Sigmoid colon (tissue), 7 donors: ENCODE measurements around the gene SPEF2. TPM values are rescaled to one million over a fixed set of nuclear protein-coding genes. Genes with fewer than 3 reads are reported as not detected.

Experiments used
- DNase-seq: peaks from one replicate; pipeline ENCODE4 v3.0.0-alpha.2; 2019
- H3K27ac ChIP-seq, 4 donors: fragments of 200-600 bp; sonication (generic); one replicate each; pipeline ENCODE4 v1.5.1; 2016 to 2019; ENCODE audit warnings: mild to moderate bottlenecking in 1 of 4
- H3K27me3 ChIP-seq, 3 donors: fragments of 200-600 bp; sonication (generic); one replicate each; pipeline ENCODE4 v1.5.1; 2019; ENCODE audit warnings: mild to moderate bottlenecking in 1 of 3
- H3K36me3 ChIP-seq, 4 donors: fragments of 200-600 bp; sonication (generic); one replicate each; pipeline ENCODE4 v1.5.1; 2016 to 2019
- H3K4me1 ChIP-seq, 4 donors: fragments of 200-600 bp; sonication (generic); one replicate each; pipeline ENCODE4 v1.5.1; 2017 to 2019
- H3K4me3 ChIP-seq, 4 donors: fragments of 200-600 bp; sonication (generic); one replicate each; pipeline ENCODE4 v1.5.1; 2017 to 2019; ENCODE audit warnings: mild to moderate bottlenecking in 2 of 4, moderate library complexity in 1 of 4
- H3K9me3 ChIP-seq, 4 donors: fragments of 200-600 bp in 3 of 4; sonication (generic) in 3 of 4; one replicate each; pipeline versions ENCODE4 v1.5.1 to v1.6.1; 2013 to 2019
- CTCF ChIP-seq, 4 experiments: fragments of 450-650 bp in 3 of 4; fragments of 200-600 bp in 1 of 4; IDR thresholded peaks; one replicate each; pipeline ENCODE4 v1.5.1; 2016 to 2019; ENCODE audit warnings: antibody characterized with exemption in 4 of 4, mild to moderate bottlenecking in 3 of 4, moderate library complexity in 2 of 4
- EP300 ChIP-seq, 4 donors: sonication (generic); formaldehyde crosslinking; IDR thresholded peaks; one replicate each; pipeline ENCODE4 v1.6.1; 2017; ENCODE audit warnings: antibody characterized with exemption in 4 of 4
- POLR2A ChIP-seq, 2 donors: fragments of 450-650 bp; IDR thresholded peaks; one replicate each; pipeline ENCODE4 v1.6.1; 2016; ENCODE audit warnings: antibody characterized with exemption in 2 of 2, mild to moderate bottlenecking in 2 of 2, moderate library complexity in 2 of 2
- POLR2AphosphoS5 ChIP-seq, 4 donors: sonication (generic); formaldehyde crosslinking; IDR thresholded peaks; one replicate each; pipeline ENCODE4 v1.6.1; 2017; ENCODE audit warnings: antibody characterized with exemption in 4 of 4
- WGBS, 2 donors: extraction: QIAGEN DNeasy Blood & Tissue Kit; methylation state at CpG; one replicate each; pipeline ENCODE4 v1.1.7; 2013; 5-methylcytosine and 5-hydroxymethylcytosine counted together
- intact Hi-C: fragments of 100-400 bp; cut with DNase I; formaldehyde crosslinking; loops from one replicate; pipeline ENCODE4 v1.15.1; 2023
- polyA plus RNA-seq, 3 donors: library from polyadenylated mRNA; stranded (reverse); fragments of 200-250 nt; gene quantifications; one replicate each; pipeline ENCODE4 v1.2.3, GENCODE V29; 2013
- total RNA-seq, 4 donors: library from RNA; depleted of rRNA; stranded (reverse); fragments of >200 nt; gene quantifications; one replicate each; pipeline ENCODE4 v1.1.0, GENCODE V29; 2016
- donor health status: healthy with polysubstance abuse.
- donor health status: Bipolar disorder and iron deficiency.
- donor health status: healthy.

The SPEF2 gene
- total and polyA plus RNA-seq, 7 donors: 0.92 to 5.5 (median 3.6) TPM

- WGBS, 2 donors: 64 to 72% methylated on average over 3 of the region's 3 CpGs
Measured at GRCh38 chr5:35847961-35848360, 230.3 kb downstream of the SPEF2 start.

GRCh38 chr5:35849860-35850259 lies 232.2 kb downstream of the SPEF2 start:
- intact Hi-C loops: no loop called here
- Histone ChIP-seq H3K27me3 (no peaks in the 10 kb centered on the region), H3K4me1 (peaks cover 0 to 5% (median 0%) of the 10 kb centered on the region in 4 donors), H3K4me3 (no peak overlapping the region), H3K27ac (no peak overlapping the region), H3K36me3 (no peaks in the 10 kb centered on the region), H3K9me3 (no peaks in the 10 kb centered on the region)
- WGBS, 2 donors: 70 to 84% methylated on average over 6 of the region's 6 CpGs
- DNase-seq: no peak
- no peak for TF ChIP-seq POLR2A (IDR thresholded peaks at IDR 0.05)
- no peak for TF ChIP-seq EP300 (IDR thresholded peaks at IDR 0.05)
- TF ChIP-seq POLR2AphosphoS5 (IDR thresholded peaks at IDR 0.05): no peak
- TF ChIP-seq CTCF (IDR thresholded peaks at IDR 0.05): no peak

More at GRCh38 chr5:35847961-35848360, 230.3 kb downstream of the SPEF2 start:
- peaks cover 0 to 5% (median 0%) of the 10 kb centered on the region in 4 donors for H3K4me1 ChIP-seq
- no peak for DNase-seq
- no peak overlapping the region for H3K4me3 ChIP-seq
- H3K27ac ChIP-seq: no peak overlapping the region
- intact Hi-C loops: no loop called here
- H3K27me3 ChIP-seq: no peaks in the 10 kb centered on the region
- TF ChIP-seq EP300 (IDR thresholded peaks at IDR 0.05) (no peak), CTCF (IDR thresholded peaks at IDR 0.05) (no peak), POLR2AphosphoS5 (IDR thresholded peaks at IDR 0.05) (no peak), POLR2A (IDR thresholded peaks at IDR 0.05) (no peak)
- no peaks in the 10 kb centered on the region for H3K9me3 ChIP-seq
- no peaks in the 10 kb centered on the region for H3K36me3 ChIP-seq

- no peak for TF ChIP-seq POLR2A (IDR thresholded peaks at IDR 0.05)
- no peaks in the 10 kb centered on the region for H3K27me3 ChIP-seq
- H3K4me3 ChIP-seq: peak overlapping the region in 2 of 4 donors; percentile 3 to 4
- no peak overlapping the region for H3K27ac ChIP-seq
- no peaks in the 10 kb centered on the region for H3K9me3 ChIP-seq
- WGBS, 2 donors: 61 to 75% methylated on average over 8 of the region's 8 CpGs
- intact Hi-C loops: no loop called here
- no peak for DNase-seq
- no peaks in the 10 kb centered on the region for H3K36me3 ChIP-seq
- peaks cover 0 to 5% (median 0%) of the 10 kb centered on the region in 4 donors for H3K4me1 ChIP-seq
Measured at GRCh38 chr5:35850967-35851680, 233.5 kb downstream of the SPEF2 start.

GRCh38 chr5:35852084-35852734 lies 234.5 kb downstream of the SPEF2 start:
- Histone ChIP-seq H3K4me3 (no peak overlapping the region), H3K27me3 (no peaks in the 10 kb centered on the region), H3K36me3 (no peaks in the 10 kb centered on the region), H3K4me1 (peaks cover 0 to 5% (median 0%) of the 10 kb centered on the region in 4 donors), H3K9me3 (no peaks in the 10 kb centered on the region), H3K27ac (no peak overlapping the region)
- intact Hi-C loops: no loop called here
- TF ChIP-seq EP300 (IDR thresholded peaks at IDR 0.05) (no peak), POLR2A (IDR thresholded peaks at IDR 0.05) (no peak), CTCF (IDR thresholded peaks at IDR 0.05) (no peak), POLR2AphosphoS5 (IDR thresholded peaks at IDR 0.05) (no peak)
- 57 to 68% methylated on average over 8 of the region's 8 CpGs for WGBS, 2 donors
- DNase-seq: no peak

GRCh38 chr5:35852773-35853172 lies 235.1 kb downstream of the SPEF2 start:
- intact Hi-C loops: no loop called here
- Histone ChIP-seq H3K36me3 (no peaks in the 10 kb centered on the region), H3K4me1 (peaks cover 0 to 5% (median 0%) of the 10 kb centered on the region in 4 donors), H3K27ac (no peak overlapping the region), H3K4me3 (no peak overlapping the region), H3K9me3 (no peaks in the 10 kb centered on the region), H3K27me3 (no peaks in the 10 kb centered on the region)
- TF ChIP-seq POLR2AphosphoS5 (IDR thresholded peaks at IDR 0.05) (no peak), CTCF (IDR thresholded peaks at IDR 0.05) (no peak), POLR2A (IDR thresholded peaks at IDR 0.05) (no peak), EP300 (IDR thresholded peaks at IDR 0.05) (no peak)
- DNase-seq: no peak
